Measurements from ENCODE around the gene MTAP. TPM values are rescaled to one million over a fixed set of nuclear protein-coding genes. Genes with fewer than 3 reads are reported as not detected.

MTAP gene
- total RNA-seq, 1 experiment from 2014 or later: 102 TPM

DNA sequence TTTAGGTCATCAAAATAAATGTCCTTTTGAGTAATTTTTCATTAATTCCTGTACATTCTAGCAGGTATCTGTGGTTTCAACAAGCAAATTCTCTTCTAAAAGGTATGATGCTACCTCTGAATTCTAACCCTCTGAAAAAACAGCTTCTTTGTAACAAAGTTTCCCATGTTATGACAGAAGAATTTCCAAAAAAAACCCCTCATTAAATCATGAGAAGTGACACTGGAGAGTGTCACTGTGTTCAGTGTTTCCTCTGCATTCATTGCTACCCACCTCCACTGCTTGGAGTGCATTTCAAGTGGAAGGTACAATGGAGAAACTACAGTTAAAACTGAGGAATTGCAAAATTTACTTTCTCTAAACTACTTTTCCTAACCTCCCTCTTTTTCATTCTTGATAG lies 181.7 kb downstream of the MTAP start:
- Histone ChIP-seq H3K14ac (ENCODE audit: insufficient read depth, low read length) (no peak overlapping the region), H3K18ac (ENCODE audit: insufficient read length, low read depth, low read length) (no peak overlapping the region), H4K5ac (ENCODE audit: insufficient read length, low read depth, low read length) (no peak overlapping the region), H3K23ac (ENCODE audit: insufficient read length, low read depth, low read length) (no peak overlapping the region), H3K27me3 (ENCODE audit: insufficient read depth, low read length) (peaks cover 32% of the 10 kb centered on the region), H2BK15ac (ENCODE audit: low read depth, low read length) (no peak overlapping the region), H3K4me1 (ENCODE audit: insufficient read depth, low read length) (no peaks in the 10 kb centered on the region; the same call in 1 of the 2 replicates), H3K56ac (ENCODE audit: insufficient read length, low read depth, low read length) (no peak overlapping the region), H3K27ac (ENCODE audit: insufficient read length, low read depth, low read length) (no peak overlapping the region), H3K79me1 (ENCODE audit: insufficient read depth, low read depth, low read length, poor library complexity, severe bottlenecking) (no peaks in the 10 kb centered on the region), H4K20me1 (ENCODE audit: control insufficient read depth, insufficient read depth, insufficient read length) (no peaks in the 10 kb centered on the region), H2BK5ac (ENCODE audit: insufficient read length, low read length) (no peak overlapping the region), H3K79me2 (ENCODE audit: insufficient read depth, low read length) (no peaks in the 10 kb centered on the region), H3K4me2 (ENCODE audit: insufficient read depth, insufficient read length, low read length) (no peak overlapping the region), H3K4ac (ENCODE audit: low read depth, low read length) (no peak overlapping the region), H3K23me2 (ENCODE audit: insufficient read length, low read depth, low read length, poor library complexity, severe bottlenecking) (no peaks in the 10 kb centered on the region), H3T11ph (ENCODE audit: low read length) (no peak overlapping the region), H4K8ac (replicated peaks; ENCODE audit: insufficient read length, low read depth, low read length) (no peak overlapping the region), H2BK12ac (ENCODE audit: insufficient read length, low read depth, low read length) (no peak overlapping the region), H3K9me3 (ENCODE audit: control insufficient read depth, low read depth, low read length) (no peaks in the 10 kb centered on the region), H2BK120ac (ENCODE audit: low read depth, low read length, poor library complexity, severe bottlenecking) (no peak overlapping the region), H3K9ac (ENCODE audit: extremely low read depth, insufficient read length, low read length) (no peak overlapping the region), H2BK20ac (ENCODE audit: low read depth, low read length, poor library complexity, severe bottlenecking) (no peak overlapping the region), H2AK5ac (ENCODE audit: insufficient read length, low read length) (no peak overlapping the region), H4K91ac (ENCODE audit: insufficient read length, low read depth, low read length) (no peak overlapping the region), H2AFZ (ENCODE audit: low read length) (no peak overlapping the region)
- Mint-ChIP-seq H3K27ac (no peak overlapping the region), H3K9me3 (peaks cover 0 to 2% of the 10 kb centered on the region in 2 experiments; a peak in 2 of 5 replicates), H3K4me1 (peaks cover 0 to 7% of the 10 kb centered on the region in 2 experiments; a peak in 2 of 4 replicates), H3K4me3 (no peak overlapping the region), H3K27me3 (ENCODE audit: low read depth) (peaks cover 96% of the 10 kb centered on the region), H3K36me3 (ENCODE audit: insufficient read depth in 1 of 3, low read depth in 3 of 3) (no peaks in the 10 kb centered on the region)
- TF ChIP-seq, protein P1, sequence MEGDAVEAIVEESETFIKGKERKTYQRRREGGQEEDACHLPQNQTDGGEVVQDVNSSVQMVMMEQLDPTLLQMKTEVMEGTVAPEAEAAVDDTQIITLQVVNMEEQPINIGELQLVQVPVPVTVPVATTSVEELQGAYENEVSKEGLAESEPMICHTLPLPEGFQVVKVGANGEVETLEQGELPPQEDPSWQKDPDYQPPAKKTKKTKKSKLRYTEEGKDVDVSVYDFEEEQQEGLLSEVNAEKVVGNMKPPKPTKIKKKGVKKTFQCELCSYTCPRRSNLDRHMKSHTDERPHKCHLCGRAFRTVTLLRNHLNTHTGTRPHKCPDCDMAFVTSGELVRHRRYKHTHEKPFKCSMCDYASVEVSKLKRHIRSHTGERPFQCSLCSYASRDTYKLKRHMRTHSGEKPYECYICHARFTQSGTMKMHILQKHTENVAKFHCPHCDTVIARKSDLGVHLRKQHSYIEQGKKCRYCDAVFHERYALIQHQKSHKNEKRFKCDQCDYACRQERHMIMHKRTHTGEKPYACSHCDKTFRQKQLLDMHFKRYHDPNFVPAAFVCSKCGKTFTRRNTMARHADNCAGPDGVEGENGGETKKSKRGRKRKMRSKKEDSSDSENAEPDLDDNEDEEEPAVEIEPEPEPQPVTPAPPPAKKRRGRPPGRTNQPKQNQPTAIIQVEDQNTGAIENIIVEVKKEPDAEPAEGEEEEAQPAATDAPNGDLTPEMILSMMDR (conservative IDR thresholded peaks at IDR 0.05): no peak
- DNase-seq: no peak

Data from H9 (cell line).